ENCODE measurements around the gene SMIM9.

SMIM9 gene

GRCh38 chrX:154776753-154777152 lies 57.7 kb downstream of the SMIM9 start:
- no peak for DNase-seq

GRCh38 chrX:154775419-154776349 lies 58.8 kb downstream of the SMIM9 start:
- no peak for DNase-seq

GRCh38 chrX:154774622-154775021 lies 59.8 kb downstream of the SMIM9 start:
- DNase-seq: no peak
